GM19463 (cell line): ENCODE results near the gene FLVCR2.
A peak's percentile ranks its signal among the peaks of the same experiment; 100 is the strongest.

Source experiments
- ATAC-seq: cut with Tn5 transposase; IDR thresholded peaks from one replicate; pipeline ENCODE4 v1.9.1; 2021; ENCODE audit warnings: mild to moderate bottlenecking, moderate library complexity; ENCODE audit not compliant: unreplicated experiment

The FLVCR2 gene

GRCh38 chr14:75578102-75578785, at the start of gene FLVCR2:
Gene FLVCR2, plus strand, starts transcription at chr14:75578620. Its CDS starts 353 bp downstream, at chr14:75578973.
- peak; percentile 34 for ATAC-seq

- no peak for ATAC-seq
Observed at GRCh38 chr14:75531256-75531655, 47.2 kb upstream of the FLVCR2 start.

- ATAC-seq: no peak
Observed at GRCh38 chr14:75531660-75532317, 46.6 kb upstream of the FLVCR2 start.

GRCh38 chr14:75533791-75534555, 44.4 kb upstream of the FLVCR2 start:
- no peak for ATAC-seq

GRCh38 chr14:75535164-75535898, 43.1 kb upstream of the FLVCR2 start:
- no peak for ATAC-seq

GRCh38 chr14:75537071-75537470, 41.3 kb upstream of the FLVCR2 start:
- no peak for ATAC-seq

GRCh38 chr14:75539162-75539560, 39.3 kb upstream of the FLVCR2 start:
- no peak for ATAC-seq

- peak; percentile 48 for ATAC-seq
Observed at GRCh38 chr14:75539561-75540478, 38.6 kb upstream of the FLVCR2 start.

GRCh38 chr14:75540479-75540851, 38.0 kb upstream of the FLVCR2 start:
- no peak for ATAC-seq

GRCh38 chr14:75542588-75543091, 35.8 kb upstream of the FLVCR2 start:
- ATAC-seq: peak; percentile 70

- no peak for ATAC-seq
Observed at GRCh38 chr14:75543253-75543652, 35.2 kb upstream of the FLVCR2 start.

GRCh38 chr14:75543786-75544185, 34.6 kb upstream of the FLVCR2 start:
- no peak for ATAC-seq

- ATAC-seq: no peak
Observed at GRCh38 chr14:75545907-75546306, 32.5 kb upstream of the FLVCR2 start.

GRCh38 chr14:75547552-75548250, 30.7 kb upstream of the FLVCR2 start:
- ATAC-seq: no peak

GRCh38 chr14:75548544-75548943, 29.9 kb upstream of the FLVCR2 start:
- no peak for ATAC-seq

GRCh38 chr14:75549169-75549568, 29.3 kb upstream of the FLVCR2 start:
- ATAC-seq: peak; percentile 60

GRCh38 chr14:75551021-75551420, 27.4 kb upstream of the FLVCR2 start:
- no peak for ATAC-seq

GRCh38 chr14:75553157-75553556, 25.3 kb upstream of the FLVCR2 start:
- no peak for ATAC-seq

GRCh38 chr14:75553761-75554364, 24.6 kb upstream of the FLVCR2 start:
- ATAC-seq: no peak
